Sigmoid colon (tissue), 3 donors: ENCODE results near the gene DAPK3.

Experiments used
- POLR2A ChIP-seq, 2 donors: fragments of 450-650 bp; IDR thresholded peaks; one replicate each; pipeline ENCODE4 v1.6.1; 2016; ENCODE audit warnings: antibody characterized with exemption in 2 of 2, mild to moderate bottlenecking in 2 of 2, moderate library complexity in 2 of 2
- TF ChIP-seq, protein P1 (sequence below), 4 experiments: fragments of 450-650 bp in 3 of 4; fragments of 200-600 bp in 1 of 4; IDR thresholded peaks; one replicate each; pipeline ENCODE4 v1.5.1; 2016 to 2019; ENCODE audit warnings: antibody characterized with exemption in 4 of 4, mild to moderate bottlenecking in 3 of 4, moderate library complexity in 2 of 4

DNA sequence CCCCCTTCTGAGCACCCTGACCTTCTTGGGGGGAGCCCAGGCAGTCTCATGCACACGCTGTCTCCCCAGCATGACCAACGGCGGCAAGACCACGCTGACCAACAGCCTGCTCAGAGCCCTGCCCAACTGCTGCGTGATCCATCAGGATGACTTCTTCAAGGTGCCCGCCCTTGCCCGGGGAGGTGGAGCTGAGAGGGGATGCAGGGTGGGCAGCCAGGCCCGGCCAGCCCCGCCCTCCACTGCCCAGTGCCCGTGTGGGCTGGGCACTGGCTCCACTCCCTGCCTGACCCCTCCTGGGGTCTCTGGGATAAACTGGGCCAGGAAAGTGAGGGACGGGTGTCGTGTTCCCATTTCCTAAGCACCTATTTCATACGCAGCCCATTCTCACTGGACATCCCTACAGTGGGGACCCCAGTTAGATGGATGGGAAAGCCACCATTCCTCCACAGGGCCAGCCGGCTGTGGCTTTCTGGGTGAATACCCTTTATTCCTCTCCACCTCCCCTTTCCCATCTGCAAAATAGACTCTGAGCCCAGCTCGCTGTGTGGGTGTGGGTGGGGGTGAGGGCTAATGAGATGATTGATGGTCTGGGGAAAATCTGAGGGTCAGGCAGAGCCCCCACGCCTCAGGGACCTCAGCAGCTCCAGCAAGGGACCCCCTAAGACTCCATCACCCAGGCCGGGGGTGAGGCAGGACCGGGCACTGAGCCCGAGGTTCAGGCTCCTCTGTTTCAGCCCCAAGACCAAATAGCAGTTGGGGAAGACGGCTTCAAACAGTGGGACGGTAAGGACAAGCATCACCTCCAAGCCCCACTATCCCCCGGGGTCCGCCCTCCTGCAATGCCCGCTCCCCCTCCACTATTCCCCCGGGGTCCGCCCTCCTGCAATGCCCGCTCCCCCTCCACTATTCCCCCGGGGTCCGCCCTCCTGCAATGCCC, 34.1 kb downstream of the DAPK3 start:
- TF ChIP-seq POLR2A (IDR thresholded peaks at IDR 0.05), result no peak
- TF ChIP-seq, protein P1, sequence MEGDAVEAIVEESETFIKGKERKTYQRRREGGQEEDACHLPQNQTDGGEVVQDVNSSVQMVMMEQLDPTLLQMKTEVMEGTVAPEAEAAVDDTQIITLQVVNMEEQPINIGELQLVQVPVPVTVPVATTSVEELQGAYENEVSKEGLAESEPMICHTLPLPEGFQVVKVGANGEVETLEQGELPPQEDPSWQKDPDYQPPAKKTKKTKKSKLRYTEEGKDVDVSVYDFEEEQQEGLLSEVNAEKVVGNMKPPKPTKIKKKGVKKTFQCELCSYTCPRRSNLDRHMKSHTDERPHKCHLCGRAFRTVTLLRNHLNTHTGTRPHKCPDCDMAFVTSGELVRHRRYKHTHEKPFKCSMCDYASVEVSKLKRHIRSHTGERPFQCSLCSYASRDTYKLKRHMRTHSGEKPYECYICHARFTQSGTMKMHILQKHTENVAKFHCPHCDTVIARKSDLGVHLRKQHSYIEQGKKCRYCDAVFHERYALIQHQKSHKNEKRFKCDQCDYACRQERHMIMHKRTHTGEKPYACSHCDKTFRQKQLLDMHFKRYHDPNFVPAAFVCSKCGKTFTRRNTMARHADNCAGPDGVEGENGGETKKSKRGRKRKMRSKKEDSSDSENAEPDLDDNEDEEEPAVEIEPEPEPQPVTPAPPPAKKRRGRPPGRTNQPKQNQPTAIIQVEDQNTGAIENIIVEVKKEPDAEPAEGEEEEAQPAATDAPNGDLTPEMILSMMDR (IDR thresholded peaks at IDR 0.05), result no peak
